NOMO-1 treated with DMSO at 0.1 percent for 48 hours (cell line): Measurements from ENCODE around the gene TMEM269.

ENCODE experiments used
- DNase-seq: peaks from one replicate; lab custom pipeline; 2025; ENCODE audit not compliant: unreplicated experiment; lab: John Stamatoyannopoulos, UW

Gene TMEM269

GRCh38 chr1:42820813-42821212 lies 36.0 kb downstream of the TMEM269 start:
- DNase-seq: no peak

- DNase-seq: no peak
These were observed 36.9 kb downstream of the TMEM269 start for GRCh38 chr1:42821690-42822089.

- no peak for DNase-seq
These were observed 38.1 kb downstream of the TMEM269 start for GRCh38 chr1:42822800-42823392.

GRCh38 chr1:42824481-42825035 lies 39.8 kb downstream of the TMEM269 start:
- DNase-seq: no peak

- DNase-seq: no peak
These were observed 40.5 kb downstream of the TMEM269 start for GRCh38 chr1:42825036-42825851.

- DNase-seq: no peak
These were observed 45.8 kb downstream of the TMEM269 start for GRCh38 chr1:42830631-42831030.

- DNase-seq: no peak
These were observed 46.5 kb downstream of the TMEM269 start for GRCh38 chr1:42831273-42831672.

GRCh38 chr1:42832641-42833240 lies 48.0 kb downstream of the TMEM269 start:
- no peak for DNase-seq

- peak; percentile 67 for DNase-seq
These were observed 49.2 kb downstream of the TMEM269 start for GRCh38 chr1:42833981-42834380.

GRCh38 chr1:42834803-42835202 lies 50.0 kb downstream of the TMEM269 start:
- DNase-seq: no peak

- no peak for DNase-seq
These were observed 50.6 kb downstream of the TMEM269 start for GRCh38 chr1:42835422-42835821.

GRCh38 chr1:42837709-42838108 lies 52.9 kb downstream of the TMEM269 start:
- no peak for DNase-seq

- peak; percentile 29 for DNase-seq
These were observed 53.8 kb downstream of the TMEM269 start for GRCh38 chr1:42838482-42839190.

GRCh38 chr1:42841010-42841409 lies 56.2 kb downstream of the TMEM269 start:
- no peak for DNase-seq

GRCh38 chr1:42841440-42842147 lies 56.8 kb downstream of the TMEM269 start:
- no peak for DNase-seq

GRCh38 chr1:42844592-42845140 lies 59.9 kb downstream of the TMEM269 start:
- DNase-seq: no peak

GRCh38 chr1:42845193-42845592 lies 60.4 kb downstream of the TMEM269 start:
- DNase-seq: no peak

- no peak for DNase-seq
These were observed 61.1 kb downstream of the TMEM269 start for GRCh38 chr1:42845866-42846256.

- peak; percentile 97 for DNase-seq
These were observed 61.7 kb downstream of the TMEM269 start, which contains the start of gene ZNF691 for GRCh38 chr1:42846257-42847110. ZNF691 (plus strand) TSS chr1:42846613; CDS start chr1:42849659, 3,046 bp downstream.
